ENCODE data around the gene CRACDL. TPM values are rescaled to one million over a fixed set of nuclear protein-coding genes. Genes with fewer than 3 reads are reported as not detected.

The CRACDL gene
- total and polyA plus RNA-seq, 12 donors = 0.33 to 3.4 (median 2.1) TPM

DNA sequence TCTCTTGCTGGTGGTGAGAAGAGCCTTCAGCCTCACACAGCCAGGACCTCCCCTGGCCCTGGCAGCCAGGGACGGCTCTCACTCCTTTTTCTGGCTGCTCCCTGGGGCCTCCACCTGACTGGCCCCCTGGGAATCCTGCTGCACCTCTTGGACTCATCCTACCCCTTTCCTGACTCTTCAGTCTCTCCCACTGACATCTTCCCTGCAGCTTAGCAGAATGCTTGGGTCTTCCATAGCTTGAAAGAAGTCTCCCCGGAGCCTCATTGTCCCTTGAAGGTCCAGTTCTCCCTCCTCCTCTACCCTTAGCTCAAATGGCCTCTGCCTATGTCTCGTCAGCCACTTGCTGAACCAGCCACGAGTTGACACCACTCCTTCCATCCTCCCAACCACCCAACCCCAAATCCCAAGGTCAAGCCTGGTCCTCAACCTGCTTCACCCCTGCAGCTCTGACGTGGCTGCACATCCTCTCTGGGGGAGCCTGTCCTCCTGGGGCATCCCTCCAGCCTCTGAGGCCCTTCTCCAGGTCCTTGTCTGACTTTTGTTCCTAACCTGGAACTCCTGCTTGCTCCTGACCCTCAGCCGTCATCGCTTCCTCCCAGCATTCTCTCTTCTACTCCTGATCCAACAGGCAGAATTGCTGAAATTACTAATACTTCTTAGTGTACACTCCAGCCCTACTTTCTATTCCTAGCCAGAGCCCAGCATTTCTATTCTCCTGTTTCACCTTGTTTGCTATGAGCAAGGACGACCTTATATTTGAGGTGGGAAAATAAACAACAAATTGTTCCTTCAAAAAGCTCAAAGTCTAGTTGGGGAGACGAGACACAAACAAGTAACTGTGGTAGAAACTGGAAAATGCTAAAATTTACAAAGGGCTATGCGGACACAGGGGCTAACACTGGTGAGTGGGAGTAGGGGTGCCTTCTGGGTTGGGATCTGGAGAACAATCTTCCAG, 136.4 kb downstream of the CRACDL start:
- peak overlapping the region in 1 of 5 donors; percentile 20 for H3K27ac ChIP-seq
- intact Hi-C loops (cut with DNase I) = no loop called here
- H3K27me3 ChIP-seq = no peaks in the 10 kb centered on the region
- DNase-seq = no peak
- H3K4me3 ChIP-seq = no peak overlapping the region
- no peak for TF ChIP-seq POLR2A (IDR thresholded peaks at IDR 0.05)
- TF ChIP-seq, protein P1, sequence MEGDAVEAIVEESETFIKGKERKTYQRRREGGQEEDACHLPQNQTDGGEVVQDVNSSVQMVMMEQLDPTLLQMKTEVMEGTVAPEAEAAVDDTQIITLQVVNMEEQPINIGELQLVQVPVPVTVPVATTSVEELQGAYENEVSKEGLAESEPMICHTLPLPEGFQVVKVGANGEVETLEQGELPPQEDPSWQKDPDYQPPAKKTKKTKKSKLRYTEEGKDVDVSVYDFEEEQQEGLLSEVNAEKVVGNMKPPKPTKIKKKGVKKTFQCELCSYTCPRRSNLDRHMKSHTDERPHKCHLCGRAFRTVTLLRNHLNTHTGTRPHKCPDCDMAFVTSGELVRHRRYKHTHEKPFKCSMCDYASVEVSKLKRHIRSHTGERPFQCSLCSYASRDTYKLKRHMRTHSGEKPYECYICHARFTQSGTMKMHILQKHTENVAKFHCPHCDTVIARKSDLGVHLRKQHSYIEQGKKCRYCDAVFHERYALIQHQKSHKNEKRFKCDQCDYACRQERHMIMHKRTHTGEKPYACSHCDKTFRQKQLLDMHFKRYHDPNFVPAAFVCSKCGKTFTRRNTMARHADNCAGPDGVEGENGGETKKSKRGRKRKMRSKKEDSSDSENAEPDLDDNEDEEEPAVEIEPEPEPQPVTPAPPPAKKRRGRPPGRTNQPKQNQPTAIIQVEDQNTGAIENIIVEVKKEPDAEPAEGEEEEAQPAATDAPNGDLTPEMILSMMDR (IDR thresholded peaks at IDR 0.05) = no peak
- H3K4me1 ChIP-seq (replicated peaks in 1 of 2) = no peaks in the 10 kb centered on the region
- WGBS, 4 donors = 73 to 83% (median 79%) methylated on average over 10 of the region's 10 CpGs
- no peaks in the 10 kb centered on the region for H3K36me3 ChIP-seq (replicated peaks in 1 of 2)
- H3K9me3 ChIP-seq (replicated peaks in 1 of 3) = no peaks in the 10 kb centered on the region

DNA sequence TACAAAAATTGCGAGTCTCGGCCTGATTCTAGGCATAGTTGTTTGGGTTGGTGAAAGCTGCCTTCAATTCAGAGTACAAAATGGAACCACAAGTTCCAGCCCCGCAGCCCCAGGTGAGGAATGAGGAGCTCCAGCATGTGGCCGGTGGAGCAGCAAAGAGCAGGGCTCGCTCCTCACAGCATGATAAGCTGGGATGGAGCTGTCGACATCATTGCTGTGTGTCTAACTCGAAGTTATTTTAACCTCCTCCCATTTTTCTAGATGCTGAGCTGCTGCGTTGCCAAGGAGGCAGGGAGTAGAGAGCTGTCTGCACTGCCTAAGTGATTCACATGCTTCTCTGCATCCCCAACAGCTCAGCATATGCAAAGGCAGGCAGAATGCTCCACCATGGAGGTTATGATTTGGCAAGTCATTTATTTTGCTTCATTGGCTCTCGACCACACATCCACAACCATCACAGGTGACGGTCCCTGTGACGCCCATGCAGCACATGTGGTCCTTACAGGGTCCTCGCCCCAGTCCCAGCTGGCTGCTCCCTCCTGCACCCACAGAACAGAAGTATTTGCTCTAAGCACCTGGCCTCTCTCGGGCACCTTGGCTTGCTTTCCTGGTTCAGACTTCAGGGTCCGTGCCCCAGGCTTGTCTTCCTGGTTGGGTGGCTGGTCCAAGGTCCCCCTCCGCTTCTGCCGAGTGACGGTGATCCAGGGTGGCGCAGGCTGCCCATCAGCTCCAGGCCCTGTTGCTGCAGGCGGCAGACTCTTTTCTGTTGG, 139.1 kb downstream of the CRACDL start:
- no peak overlapping the region for H3K27ac ChIP-seq
- intact Hi-C loops (cut with DNase I) = no loop called here
- TF ChIP-seq, protein P1 (IDR thresholded peaks at IDR 0.05) = no peak
- no peak for TF ChIP-seq POLR2A (IDR thresholded peaks at IDR 0.05)
- H3K27me3 ChIP-seq = no peaks in the 10 kb centered on the region
- DNase-seq = no peak
- H3K36me3 ChIP-seq (replicated peaks in 1 of 2) = no peaks in the 10 kb centered on the region
- H3K4me3 ChIP-seq = no peak overlapping the region
- H3K9me3 ChIP-seq (replicated peaks in 1 of 3) = no peaks in the 10 kb centered on the region
- 81 to 87% (median 84%) methylated on average over 19 of the region's 19 CpGs for WGBS, 4 donors
- no peaks in the 10 kb centered on the region for H3K4me1 ChIP-seq (replicated peaks in 1 of 2)

DNA sequence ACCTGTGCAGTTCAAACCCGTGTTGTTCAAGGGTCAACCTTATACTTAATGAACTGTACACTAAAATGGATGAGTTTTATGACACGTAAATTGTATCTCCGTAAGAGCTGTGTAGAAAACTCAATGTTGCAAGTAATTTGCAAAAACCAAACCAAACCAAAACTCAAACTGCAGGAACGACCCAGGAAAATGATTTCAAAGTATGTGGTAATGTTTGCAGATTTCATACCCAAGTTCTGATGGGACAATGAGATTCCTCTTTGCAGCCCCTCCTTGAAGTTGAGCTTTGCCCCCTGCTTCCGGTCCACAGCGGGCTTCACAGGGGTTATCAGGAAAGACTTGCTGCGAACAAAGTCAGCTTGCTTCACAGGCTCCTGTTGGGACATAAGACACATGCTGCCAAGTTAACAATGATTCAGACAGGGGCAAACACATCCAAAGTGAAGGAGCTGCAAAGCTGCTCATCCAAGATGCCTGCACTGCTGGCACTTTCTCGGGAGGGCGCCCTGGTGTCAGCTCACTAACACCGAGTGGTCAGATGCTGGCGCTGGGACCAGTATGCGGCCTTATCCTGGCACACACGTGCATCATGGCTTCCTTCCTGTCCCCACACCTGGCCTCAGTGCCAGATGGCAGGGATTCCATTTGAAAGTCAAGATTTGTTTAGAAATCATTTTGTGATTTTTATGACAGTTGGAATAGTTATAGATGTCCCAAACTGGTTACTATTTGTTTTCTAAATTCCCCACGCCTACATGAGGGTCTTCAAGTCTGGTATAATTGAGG, 139.9 kb downstream of the CRACDL start:
- TF ChIP-seq POLR2A (IDR thresholded peaks at IDR 0.05) = no peak
- TF ChIP-seq, protein P1 (IDR thresholded peaks at IDR 0.05) = no peak
- H3K9me3 ChIP-seq (replicated peaks in 1 of 3) = no peaks in the 10 kb centered on the region
- no peak overlapping the region for H3K27ac ChIP-seq
- H3K36me3 ChIP-seq (replicated peaks in 1 of 2) = no peaks in the 10 kb centered on the region
- no peaks in the 10 kb centered on the region for H3K27me3 ChIP-seq
- no peak overlapping the region for H3K4me3 ChIP-seq
- WGBS, 4 donors = 58 to 79% (median 71%) methylated on average over 10 to 14 of the region's 14 CpGs
- DNase-seq = peak in 1 of 7 donors; percentile 7
- H3K4me1 ChIP-seq (replicated peaks in 1 of 2) = no peaks in the 10 kb centered on the region
- intact Hi-C loops (cut with DNase I) = no loop called here

Data from adrenal gland (tissue), 12 donors.